ENCODE measurements around the gene LRCH4.

The LRCH4 gene

DNA sequence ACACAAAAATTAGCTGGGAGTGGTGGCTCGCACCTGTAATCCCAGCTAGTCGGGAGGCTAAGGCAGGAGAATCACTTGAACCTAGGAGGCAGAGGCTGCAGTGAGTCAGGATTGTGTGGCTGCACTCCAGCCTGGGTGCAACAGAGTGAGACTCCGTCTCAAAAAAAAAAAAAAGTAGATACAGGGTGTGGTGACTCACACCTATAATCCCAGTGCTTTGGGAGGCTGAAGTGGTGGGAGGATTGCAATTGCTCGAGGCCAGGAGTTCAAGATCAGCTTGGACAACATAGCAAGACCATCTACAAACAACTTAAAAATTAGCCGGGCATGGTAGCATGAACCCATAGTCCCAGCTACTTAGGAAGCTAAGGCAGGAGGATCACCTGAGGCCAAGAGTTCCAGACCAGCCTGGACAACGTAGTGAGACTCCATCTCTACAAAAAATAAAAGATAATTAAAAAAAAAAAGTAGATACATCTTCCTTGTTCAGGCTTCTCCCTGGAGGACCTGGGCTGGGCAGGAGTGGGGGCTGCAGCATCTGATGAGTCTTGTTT, 28.5 kb upstream of the LRCH4 start:
- Histone ChIP-seq H3K4me3 (ENCODE audit: low read depth, low read length) (no peak overlapping the region), H3K9me3 (ENCODE audit: control insufficient read depth, insufficient read depth, low read length) (no peaks in the 10 kb centered on the region), H3K27me3 (ENCODE audit: control insufficient read depth, insufficient read depth, low read length) (peaks cover 2% of the 10 kb centered on the region), H3K36me3 (ENCODE audit: control insufficient read depth, insufficient read depth, low read length) (no peaks in the 10 kb centered on the region), H3K4me1 (ENCODE audit: control insufficient read depth, insufficient read depth, low read length) (no peaks in the 10 kb centered on the region), H3K9ac (ENCODE audit: low read depth, low read length) (no peak overlapping the region)

DNA sequence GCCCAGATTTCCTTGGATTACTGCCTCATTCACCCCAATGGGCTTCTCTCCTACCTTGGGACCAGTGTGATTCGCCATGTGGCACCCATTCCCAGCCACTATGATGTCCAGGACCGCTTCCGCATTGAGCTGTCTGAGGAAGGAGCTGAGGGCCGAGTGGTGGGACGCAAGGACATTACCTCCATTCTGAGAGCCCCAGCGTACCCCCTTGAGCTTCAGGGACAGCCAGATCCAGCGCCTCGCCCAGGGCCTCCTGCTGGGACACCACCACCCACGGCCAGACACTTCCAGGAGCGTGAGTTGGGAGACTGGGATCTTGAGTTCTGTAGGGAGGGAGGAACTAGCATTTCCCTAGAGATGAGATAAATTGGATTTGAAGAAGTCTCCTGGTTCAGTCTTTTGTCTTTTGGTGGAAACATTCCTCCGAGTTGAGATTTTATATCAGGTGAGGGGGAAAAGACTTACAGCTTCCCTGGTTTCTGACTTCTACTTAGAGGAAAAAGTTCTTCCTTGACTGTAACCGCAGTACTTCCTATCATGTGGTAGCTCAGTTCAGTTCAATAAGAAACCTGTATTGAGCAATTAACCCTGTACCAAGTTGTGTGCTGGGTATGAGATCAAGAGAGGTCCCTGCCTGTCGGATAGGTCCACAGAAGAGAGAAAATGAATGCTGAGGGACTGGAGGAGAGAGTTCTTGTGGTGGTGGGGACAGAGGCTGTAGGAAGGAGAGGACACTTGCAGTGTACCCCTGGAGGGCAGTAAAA, 27.7 kb upstream of the LRCH4 start:
- H3K4me1 ChIP-seq (ENCODE audit: control insufficient read depth, insufficient read depth, low read length): no peaks in the 10 kb centered on the region
- H3K9ac ChIP-seq (ENCODE audit: low read depth, low read length): no peak overlapping the region
- H3K4me3 ChIP-seq (ENCODE audit: low read depth, low read length): peak overlapping the region; percentile 87
- peaks cover 2% of the 10 kb centered on the region for H3K27me3 ChIP-seq (ENCODE audit: control insufficient read depth, insufficient read depth, low read length)
- no peaks in the 10 kb centered on the region for H3K36me3 ChIP-seq (ENCODE audit: control insufficient read depth, insufficient read depth, low read length)
- H3K9me3 ChIP-seq (ENCODE audit: control insufficient read depth, insufficient read depth, low read length): no peaks in the 10 kb centered on the region

DNA sequence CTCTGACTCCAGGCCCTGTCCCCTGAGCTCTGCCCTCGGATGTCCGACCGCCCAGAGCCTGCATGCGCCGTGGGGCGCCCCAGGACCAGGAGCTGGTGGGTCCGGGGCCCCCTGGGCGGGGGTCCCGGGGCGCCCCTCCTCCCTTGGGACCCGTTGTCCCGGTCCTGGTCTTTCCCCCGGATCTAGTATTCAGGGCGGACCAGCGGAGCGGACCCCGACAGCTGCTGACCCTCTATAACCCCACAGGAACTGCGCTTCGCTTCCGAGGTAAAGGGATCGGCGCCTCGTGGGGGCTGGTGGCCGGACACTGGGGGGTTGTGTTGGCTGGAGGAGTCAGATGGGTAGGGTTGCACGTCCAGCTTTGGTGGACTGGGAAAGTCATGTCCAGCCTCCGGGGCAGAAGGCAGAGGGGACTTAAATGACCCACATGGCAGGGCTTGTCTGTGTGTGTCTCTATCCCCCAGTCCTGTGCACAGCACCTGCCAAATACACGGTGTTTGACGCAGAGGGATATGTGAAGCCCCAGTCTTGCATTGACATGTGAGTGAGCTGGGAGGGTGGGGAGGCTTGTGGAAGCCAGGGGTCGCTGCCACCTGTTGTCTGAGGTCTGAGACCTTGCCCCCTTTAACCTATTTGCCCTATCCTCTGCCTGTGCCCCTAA, 26.9 kb upstream of the LRCH4 start:
- H3K4me3 ChIP-seq (ENCODE audit: low read depth, low read length): peak overlapping the region; percentile 87
- H3K36me3 ChIP-seq (ENCODE audit: control insufficient read depth, insufficient read depth, low read length): no peaks in the 10 kb centered on the region
- H3K27me3 ChIP-seq (ENCODE audit: control insufficient read depth, insufficient read depth, low read length): peaks cover 2% of the 10 kb centered on the region
- no peak overlapping the region for H3K9ac ChIP-seq (ENCODE audit: low read depth, low read length)
- H3K9me3 ChIP-seq (ENCODE audit: control insufficient read depth, insufficient read depth, low read length): no peaks in the 10 kb centered on the region
- no peaks in the 10 kb centered on the region for H3K4me1 ChIP-seq (ENCODE audit: control insufficient read depth, insufficient read depth, low read length)

DNA sequence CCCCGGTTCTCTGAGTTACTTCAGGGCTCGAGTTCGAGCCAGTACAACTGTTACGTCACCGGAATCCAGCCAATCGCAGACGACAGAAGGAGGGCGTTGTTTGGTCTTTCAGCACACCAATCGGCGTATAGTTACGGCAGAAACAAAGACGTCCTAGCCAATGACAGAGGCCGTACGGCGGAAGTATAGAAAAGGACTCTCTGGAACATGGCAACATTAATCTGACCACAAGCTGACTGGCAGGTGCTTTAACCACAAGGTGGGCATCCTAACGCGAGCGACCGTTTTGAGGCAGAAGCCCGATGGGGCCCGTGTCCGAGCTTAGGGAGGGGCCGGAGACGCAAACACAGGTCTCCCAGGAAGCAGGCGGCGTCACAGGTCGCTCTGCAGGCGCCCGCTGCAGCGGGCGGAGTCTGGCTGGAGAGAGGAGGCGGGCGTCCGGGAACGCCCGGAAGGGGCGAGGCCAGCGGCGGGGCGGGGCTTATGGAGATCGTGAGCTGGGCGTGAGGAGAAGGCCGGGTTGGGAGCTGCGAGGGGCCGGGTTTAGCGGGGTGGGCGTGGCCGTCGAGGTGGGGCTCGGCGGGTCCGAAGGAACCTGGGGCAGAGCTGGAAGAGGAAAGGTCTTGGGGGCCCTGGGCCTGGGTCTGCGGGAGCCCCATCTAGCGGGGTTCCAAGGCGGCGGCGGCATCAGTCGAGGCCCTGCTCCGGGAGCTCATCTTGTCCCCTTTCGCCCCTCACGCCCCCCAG, 26.2 kb upstream of the LRCH4 start, which contains the start of gene MOSPD3:
Gene MOSPD3 (plus strand): TSS at position 558 of the 747 bp plus-strand sequence. CDS start 252 bp downstream, outside the sequence.
- Histone ChIP-seq H3K4me1 (ENCODE audit: control insufficient read depth, insufficient read depth, low read length) (no peaks in the 10 kb centered on the region), H3K27me3 (ENCODE audit: control insufficient read depth, insufficient read depth, low read length) (peaks cover 2% of the 10 kb centered on the region), H3K36me3 (ENCODE audit: control insufficient read depth, insufficient read depth, low read length) (peaks cover 5% of the 10 kb centered on the region), H3K9ac (ENCODE audit: low read depth, low read length) (peak within 1 kb of the TSS; percentile 70), H3K9me3 (ENCODE audit: control insufficient read depth, insufficient read depth, low read length) (no peaks in the 10 kb centered on the region), H3K4me3 (ENCODE audit: low read depth, low read length) (peak within 1 kb of the TSS; percentile 87)

DNA sequence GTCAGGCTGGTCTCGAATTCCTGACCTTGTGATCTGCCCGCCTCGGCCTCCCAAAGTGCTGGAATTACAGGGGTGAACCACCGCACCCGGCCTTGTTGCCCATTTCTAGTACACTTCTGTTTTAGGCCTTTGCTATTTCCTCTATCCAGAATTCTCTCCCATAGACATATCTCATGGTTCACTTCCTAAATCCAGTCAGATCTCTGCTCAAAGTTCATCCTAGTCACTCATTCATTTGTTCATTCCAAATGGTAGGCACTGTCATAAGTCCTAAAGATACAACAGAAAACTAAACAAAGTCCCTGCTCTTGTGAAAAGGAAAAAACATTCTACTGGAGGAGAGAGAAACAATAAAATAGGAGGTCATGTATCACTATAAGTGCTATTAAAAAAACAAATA, 24.0 kb upstream of the LRCH4 start:
- Histone ChIP-seq H3K9me3 (ENCODE audit: control insufficient read depth, insufficient read depth, low read length) (no peaks in the 10 kb centered on the region), H3K36me3 (ENCODE audit: control insufficient read depth, insufficient read depth, low read length) (peaks cover 5% of the 10 kb centered on the region), H3K4me3 (ENCODE audit: low read depth, low read length) (no peak overlapping the region), H3K4me1 (ENCODE audit: control insufficient read depth, insufficient read depth, low read length) (no peaks in the 10 kb centered on the region), H3K27me3 (ENCODE audit: control insufficient read depth, insufficient read depth, low read length) (peaks cover 4% of the 10 kb centered on the region), H3K9ac (ENCODE audit: low read depth, low read length) (no peak overlapping the region)

DNA sequence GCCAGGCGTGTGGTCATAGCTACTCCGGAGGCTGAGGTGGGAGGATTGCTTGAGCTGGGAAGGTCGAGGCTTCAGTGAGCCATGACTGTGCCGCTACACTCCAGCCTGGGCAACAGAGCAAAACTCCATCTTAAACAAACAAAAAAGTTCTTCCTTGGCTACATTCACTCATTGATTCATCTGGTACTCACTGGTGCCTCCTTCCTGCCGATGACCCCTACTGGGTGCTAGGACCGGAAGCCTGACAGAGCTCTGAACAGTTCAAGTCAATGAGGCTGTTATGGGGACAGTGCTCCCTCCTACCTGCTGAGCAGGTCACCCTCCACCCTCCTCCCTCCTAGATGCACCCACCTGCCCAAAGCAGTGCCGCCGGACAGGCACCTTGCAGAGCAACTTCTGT, 21.2 kb upstream of the LRCH4 start:
- no peaks in the 10 kb centered on the region for H3K4me1 ChIP-seq (ENCODE audit: control insufficient read depth, insufficient read depth, low read length)
- H3K4me3 ChIP-seq (ENCODE audit: low read depth, low read length): no peak overlapping the region
- H3K36me3 ChIP-seq (ENCODE audit: control insufficient read depth, insufficient read depth, low read length): peaks cover 5% of the 10 kb centered on the region
- H3K27me3 ChIP-seq (ENCODE audit: control insufficient read depth, insufficient read depth, low read length): peaks cover 2% of the 10 kb centered on the region
- H3K9me3 ChIP-seq (ENCODE audit: control insufficient read depth, insufficient read depth, low read length): no peaks in the 10 kb centered on the region
- no peak overlapping the region for H3K9ac ChIP-seq (ENCODE audit: low read depth, low read length)

DNA sequence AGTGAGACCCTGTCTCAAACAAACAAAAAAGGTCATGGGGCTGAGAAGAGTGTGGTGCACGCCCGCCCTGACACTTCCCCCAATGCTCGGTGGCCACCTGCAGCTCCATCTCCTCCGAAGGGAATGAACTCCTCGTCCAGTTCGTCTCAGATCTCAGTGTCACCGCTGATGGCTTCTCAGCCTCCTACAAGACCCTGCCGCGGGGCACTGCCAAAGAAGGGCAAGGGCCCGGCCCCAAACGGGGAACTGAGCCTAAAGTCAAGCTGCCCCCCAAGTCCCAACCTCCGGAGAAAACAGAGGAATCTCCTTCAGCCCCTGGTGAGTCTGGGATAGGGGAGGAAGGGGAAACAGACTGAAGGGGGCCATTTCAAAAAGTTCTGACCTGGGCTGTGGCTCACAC, 20.4 kb upstream of the LRCH4 start:
- H3K36me3 ChIP-seq (ENCODE audit: control insufficient read depth, insufficient read depth, low read length): peaks cover 5% of the 10 kb centered on the region
- peaks cover 2% of the 10 kb centered on the region for H3K27me3 ChIP-seq (ENCODE audit: control insufficient read depth, insufficient read depth, low read length)
- no peaks in the 10 kb centered on the region for H3K9me3 ChIP-seq (ENCODE audit: control insufficient read depth, insufficient read depth, low read length)
- no peak overlapping the region for H3K9ac ChIP-seq (ENCODE audit: low read depth, low read length)
- H3K4me3 ChIP-seq (ENCODE audit: low read depth, low read length): peak overlapping the region; percentile 74
- no peaks in the 10 kb centered on the region for H3K4me1 ChIP-seq (ENCODE audit: control insufficient read depth, insufficient read depth, low read length)

DNA sequence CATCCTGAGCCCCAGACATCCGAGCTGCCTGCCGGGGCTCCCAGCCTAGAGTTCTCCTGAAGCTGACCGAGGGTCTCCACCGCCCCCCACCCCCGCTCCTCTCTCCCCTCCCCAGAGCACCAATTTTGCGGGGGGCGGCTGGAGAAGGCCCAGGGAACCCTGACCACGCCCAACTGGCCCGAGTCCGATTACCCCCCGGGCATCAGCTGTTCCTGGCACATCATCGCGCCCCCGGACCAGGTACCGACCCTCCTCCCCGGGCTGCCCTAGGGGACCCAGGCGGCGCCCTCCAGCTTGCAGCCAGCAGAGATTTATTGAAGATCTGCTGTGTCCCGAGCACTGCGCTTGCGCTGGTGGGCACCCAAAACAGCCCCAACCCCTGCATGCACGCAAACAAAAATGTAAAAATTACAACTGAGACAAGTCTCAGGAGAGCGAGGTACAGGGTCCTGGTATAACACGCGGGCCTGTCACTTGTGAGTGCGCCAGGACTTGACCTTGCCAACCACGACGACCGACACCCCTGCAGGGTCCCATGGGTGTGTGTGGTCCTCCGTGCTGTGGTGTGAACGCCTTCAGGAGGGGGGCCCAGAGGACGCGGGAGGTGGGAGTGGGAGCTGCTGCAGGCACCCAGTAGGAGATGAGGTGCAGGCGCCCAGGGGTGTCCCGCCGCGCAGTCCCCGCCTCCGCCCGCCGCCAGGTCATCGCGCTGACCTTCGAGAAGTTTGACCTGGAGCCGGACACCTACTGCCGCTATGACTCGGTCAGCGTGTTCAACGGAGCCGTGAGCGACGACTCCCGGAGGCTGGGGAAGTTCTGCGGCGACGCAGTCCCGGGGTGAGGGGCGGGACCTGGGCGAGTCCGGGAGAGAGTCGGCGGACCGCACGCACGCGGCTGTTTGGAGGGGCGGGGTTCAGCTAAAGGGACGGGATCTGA, 19.3 kb upstream of the LRCH4 start:
- Histone ChIP-seq H3K9me3 (ENCODE audit: control insufficient read depth, insufficient read depth, low read length) (no peaks in the 10 kb centered on the region), H3K9ac (ENCODE audit: low read depth, low read length) (no peak overlapping the region), H3K4me3 (ENCODE audit: low read depth, low read length) (peak overlapping the region; percentile 74), H3K4me1 (ENCODE audit: control insufficient read depth, insufficient read depth, low read length) (no peaks in the 10 kb centered on the region), H3K36me3 (ENCODE audit: control insufficient read depth, insufficient read depth, low read length) (peaks cover 9% of the 10 kb centered on the region), H3K27me3 (ENCODE audit: control insufficient read depth, insufficient read depth, low read length) (peaks cover 2% of the 10 kb centered on the region)

DNA sequence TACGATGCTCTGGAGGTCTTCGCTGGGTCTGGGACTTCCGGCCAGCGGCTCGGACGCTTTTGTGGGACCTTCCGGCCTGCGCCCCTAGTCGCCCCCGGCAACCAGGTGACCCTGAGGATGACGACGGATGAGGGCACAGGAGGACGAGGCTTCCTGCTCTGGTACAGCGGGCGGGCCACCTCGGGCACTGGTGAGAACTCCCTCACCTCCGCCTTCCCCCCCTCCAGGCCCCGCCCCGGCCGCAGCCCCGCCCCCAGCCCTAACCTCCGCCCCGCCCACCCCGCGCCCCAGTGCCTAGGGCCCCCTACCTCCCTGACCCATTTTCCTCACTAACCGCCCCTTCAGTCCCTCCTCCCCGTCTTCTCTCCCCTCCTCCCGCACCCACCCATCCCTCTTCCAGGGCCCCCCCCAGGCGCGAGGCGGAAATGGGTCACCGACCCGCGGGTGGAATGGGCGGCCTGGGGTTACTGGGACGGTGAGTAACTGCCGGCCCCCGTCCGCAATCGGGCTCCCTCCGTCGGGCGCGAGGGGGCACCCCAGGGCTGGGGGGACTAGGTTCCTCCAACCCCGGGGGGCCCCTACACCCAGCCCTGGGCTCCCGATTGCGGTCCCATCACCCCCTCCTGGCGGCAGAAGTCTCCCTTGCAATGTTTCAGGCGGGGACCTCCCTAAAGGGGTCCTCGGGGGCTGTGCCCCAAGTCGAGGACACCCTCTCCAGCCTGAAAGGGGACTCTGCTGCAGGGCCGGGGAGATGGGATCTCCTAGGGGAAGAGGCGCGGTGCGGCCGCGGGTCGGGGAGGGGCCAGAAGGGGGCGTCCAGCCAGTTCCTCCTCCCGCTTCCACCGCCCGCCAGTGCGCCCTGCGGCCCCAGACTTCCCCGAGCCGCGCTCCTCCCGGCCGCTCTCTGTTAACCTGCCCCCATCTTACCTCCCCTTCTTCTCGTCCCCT, 18.4 kb upstream of the LRCH4 start:
- no peaks in the 10 kb centered on the region for H3K4me1 ChIP-seq (ENCODE audit: control insufficient read depth, insufficient read depth, low read length)
- H3K36me3 ChIP-seq (ENCODE audit: control insufficient read depth, insufficient read depth, low read length): peaks cover 12% of the 10 kb centered on the region
- H3K27me3 ChIP-seq (ENCODE audit: control insufficient read depth, insufficient read depth, low read length): peaks cover 2% of the 10 kb centered on the region
- H3K9me3 ChIP-seq (ENCODE audit: control insufficient read depth, insufficient read depth, low read length): no peaks in the 10 kb centered on the region
- H3K4me3 ChIP-seq (ENCODE audit: low read depth, low read length): peak overlapping the region; percentile 87
- peak overlapping the region; percentile 65 for H3K9ac ChIP-seq (ENCODE audit: low read depth, low read length)

DNA sequence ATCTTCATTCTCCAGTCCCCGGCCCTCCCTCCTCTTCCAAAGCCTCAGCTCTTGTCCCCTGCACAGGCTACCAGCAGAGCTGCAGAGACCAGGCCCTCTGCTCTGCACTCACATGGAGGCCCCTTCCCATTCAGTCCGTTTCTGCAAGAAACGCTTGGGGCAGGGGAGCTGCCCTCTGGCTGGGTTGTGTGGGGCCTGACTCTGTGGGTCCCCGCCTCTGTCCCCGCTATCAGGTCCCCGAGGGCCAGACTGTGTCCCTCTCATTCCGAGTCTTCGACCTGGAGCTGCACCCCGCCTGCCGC, 17.7 kb upstream of the LRCH4 start:
- Histone ChIP-seq H3K4me1 (ENCODE audit: control insufficient read depth, insufficient read depth, low read length) (no peaks in the 10 kb centered on the region), H3K36me3 (ENCODE audit: control insufficient read depth, insufficient read depth, low read length) (peaks cover 12% of the 10 kb centered on the region), H3K9me3 (ENCODE audit: control insufficient read depth, insufficient read depth, low read length) (no peaks in the 10 kb centered on the region), H3K4me3 (ENCODE audit: low read depth, low read length) (peak overlapping the region; percentile 87), H3K9ac (ENCODE audit: low read depth, low read length) (peak overlapping the region; percentile 65), H3K27me3 (ENCODE audit: control insufficient read depth, insufficient read depth, low read length) (peaks cover 2% of the 10 kb centered on the region)
